ENCODE data around the gene PDE11A.

Gene PDE11A

GRCh38 chr2:177665328-177665727 is 407.2 kb downstream of the PDE11A start:
- DNase-seq, result no peak

GRCh38 chr2:177662895-177663294 is 409.7 kb downstream of the PDE11A start:
- DNase-seq, result no peak

GRCh38 chr2:177660742-177661141 is 411.8 kb downstream of the PDE11A start:
- DNase-seq, result no peak

GRCh38 chr2:177658309-177658708 is 414.3 kb downstream of the PDE11A start:
- DNase-seq, result no peak

- DNase-seq, result no peak
Measured at GRCh38 chr2:177651833-177652232, 420.7 kb downstream of the PDE11A start.

- DNase-seq, result no peak
Measured at GRCh38 chr2:177649568-177650518, 422.7 kb downstream of the PDE11A start.

GRCh38 chr2:177646791-177647190 is 425.8 kb downstream of the PDE11A start:
- no peak for DNase-seq

- no peak for DNase-seq
Measured at GRCh38 chr2:177646241-177646640, 426.3 kb downstream of the PDE11A start.

GRCh38 chr2:177641331-177641730 is 431.2 kb downstream of the PDE11A start:
- DNase-seq, result no peak

GRCh38 chr2:177640423-177640822 is 432.2 kb downstream of the PDE11A start:
- DNase-seq, result no peak

GRCh38 chr2:177639262-177639914 is 433.2 kb downstream of the PDE11A start:
- DNase-seq, result no peak

- no peak for DNase-seq
Measured at GRCh38 chr2:177638507-177638906, 434.1 kb downstream of the PDE11A start.

GRCh38 chr2:177636672-177637071 is 435.9 kb downstream of the PDE11A start:
- DNase-seq, result no peak

- DNase-seq, result no peak
Measured at GRCh38 chr2:177635696-177636095, 436.9 kb downstream of the PDE11A start.

GRCh38 chr2:177633910-177634294 is 438.7 kb downstream of the PDE11A start:
- DNase-seq, result no peak

- DNase-seq, result no peak
Measured at GRCh38 chr2:177633111-177633510, 439.5 kb downstream of the PDE11A start.

- DNase-seq, result no peak
Measured at GRCh38 chr2:177631680-177632079, 440.9 kb downstream of the PDE11A start.

- DNase-seq, result no peak
Measured at GRCh38 chr2:177629357-177630024, 443.1 kb downstream of the PDE11A start.

- DNase-seq, result no peak
Measured at GRCh38 chr2:177628831-177629230, 443.7 kb downstream of the PDE11A start.

- DNase-seq, result peak; percentile 10 to 20
Measured at GRCh38 chr2:177625744-177626650, 446.6 kb downstream of the PDE11A start.

- peak in 1 of 2 experiments; percentile 3 for DNase-seq
Measured at GRCh38 chr2:177622521-177622920, 450.1 kb downstream of the PDE11A start.

GRCh38 chr2:177619986-177620385 is 452.6 kb downstream of the PDE11A start:
- DNase-seq, result no peak
